GM06990 (cell line): ENCODE measurements around the gene MAP1B.

Source experiments
- DNase-seq: peaks from one replicate; pipeline ENCODE4 v3.0.0-alpha.2; 2011; ENCODE audit not compliant: insufficient read length; ENCODE audit errors: extremely low read depth
- H3K27me3 ChIP-seq: replicated peaks from 2 replicates; pipeline ENCODE4 v1.6.0; 2011; ENCODE audit warnings: low read length; ENCODE audit not compliant: control insufficient read depth, insufficient read depth
- H3K36me3 ChIP-seq: 2 replicates; pipeline ENCODE4 v1.5.1; 2011; ENCODE audit warnings: low read length; ENCODE audit not compliant: control insufficient read depth, insufficient read depth
- H3K4me3 ChIP-seq: replicated peaks from 2 replicates; pipeline ENCODE4 v1.5.1; 2011; ENCODE audit warnings: low read depth, mild to moderate bottlenecking, control low read depth, low read length
- CTCF ChIP-seq: IDR thresholded peaks from 2 replicates; pipeline ENCODE4 v1.5.1; 2011; ENCODE audit warnings: low read length, control low read depth, mild to moderate bottlenecking, inconsistent platforms; ENCODE audit not compliant: insufficient read depth, poor library complexity, severe bottlenecking

The MAP1B gene

GRCh38 chr5:72066705-72067107, 40.6 kb upstream of the MAP1B start:
- no peak for DNase-seq
- H3K36me3 ChIP-seq, result no peaks in the 10 kb centered on the region
- H3K27me3 ChIP-seq, result no peaks in the 10 kb centered on the region
- no peak overlapping the region for H3K4me3 ChIP-seq
- TF ChIP-seq CTCF, result no peak

DNA sequence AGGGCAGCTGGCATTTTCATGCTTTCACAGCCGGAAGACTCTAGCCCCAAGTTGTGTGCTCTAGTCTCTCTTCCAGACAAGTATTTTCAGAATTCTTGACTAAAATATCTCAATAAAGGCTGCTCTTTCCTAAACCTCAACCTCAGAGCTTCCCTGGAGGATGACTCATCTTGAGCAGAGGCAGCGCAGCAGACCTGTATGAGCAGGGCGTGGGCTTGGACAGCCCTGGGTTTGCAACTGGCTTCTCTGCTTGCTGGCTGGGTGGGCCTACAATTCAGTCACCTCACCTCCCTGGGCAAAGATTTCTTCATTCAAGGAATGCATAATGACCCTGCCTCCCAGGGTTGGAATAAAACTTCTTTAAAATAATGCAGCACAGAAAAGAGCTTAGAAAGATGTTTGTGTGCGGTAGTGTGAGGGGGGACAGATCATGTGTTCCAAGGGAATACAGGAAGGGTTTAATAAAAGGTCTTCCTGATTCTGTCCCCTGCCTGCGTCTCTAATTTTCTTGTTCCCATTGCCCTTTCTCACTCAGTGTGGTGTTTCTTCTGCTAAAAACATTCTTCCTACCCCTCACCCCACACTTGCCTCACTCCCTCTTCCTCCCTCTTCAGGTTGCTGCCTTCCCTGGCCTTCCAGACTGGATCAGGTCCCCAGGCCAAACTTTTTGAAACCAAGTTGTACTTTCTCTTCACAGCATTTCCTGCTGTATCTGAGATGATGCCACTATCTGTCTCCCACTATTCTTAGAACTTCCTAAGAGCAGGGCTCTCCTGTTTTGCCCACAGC, 39.4 kb upstream of the MAP1B start:
- Histone ChIP-seq H3K4me3 (no peak overlapping the region), H3K36me3 (no peaks in the 10 kb centered on the region), H3K27me3 (no peaks in the 10 kb centered on the region)
- TF ChIP-seq CTCF, result no peak
- DNase-seq, result no peak

GRCh38 chr5:72070529-72070928, 36.7 kb upstream of the MAP1B start:
- Histone ChIP-seq H3K27me3 (no peaks in the 10 kb centered on the region), H3K36me3 (no peaks in the 10 kb centered on the region), H3K4me3 (no peak overlapping the region)
- no peak for TF ChIP-seq CTCF
- no peak for DNase-seq

GRCh38 chr5:72071906-72072305, 35.4 kb upstream of the MAP1B start:
- TF ChIP-seq CTCF, result no peak
- Histone ChIP-seq H3K36me3 (no peaks in the 10 kb centered on the region), H3K4me3 (no peak overlapping the region), H3K27me3 (no peaks in the 10 kb centered on the region)
- no peak for DNase-seq

DNA sequence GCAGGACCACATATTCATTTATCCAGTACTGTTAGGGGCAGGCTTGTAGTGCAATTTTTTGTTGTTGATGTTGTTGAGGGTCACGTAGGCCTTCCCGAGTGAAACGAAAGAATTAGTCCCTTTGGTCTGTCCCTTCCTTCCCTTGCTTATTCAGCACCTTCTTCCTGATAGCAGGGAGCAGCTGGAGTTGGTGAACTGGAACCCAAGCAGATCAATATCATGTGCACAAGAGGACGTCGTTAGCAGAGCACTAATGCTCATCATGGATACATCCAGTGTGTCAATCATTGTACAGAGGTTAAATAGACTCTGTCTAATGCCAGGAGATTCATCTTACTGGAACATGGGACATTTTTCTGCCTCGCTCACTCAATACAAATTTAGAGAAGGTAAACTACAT, 33.0 kb upstream of the MAP1B start:
- no peaks in the 10 kb centered on the region for H3K27me3 ChIP-seq
- H3K4me3 ChIP-seq, result no peak overlapping the region
- TF ChIP-seq CTCF, result no peak
- no peaks in the 10 kb centered on the region for H3K36me3 ChIP-seq
- DNase-seq, result no peak

DNA sequence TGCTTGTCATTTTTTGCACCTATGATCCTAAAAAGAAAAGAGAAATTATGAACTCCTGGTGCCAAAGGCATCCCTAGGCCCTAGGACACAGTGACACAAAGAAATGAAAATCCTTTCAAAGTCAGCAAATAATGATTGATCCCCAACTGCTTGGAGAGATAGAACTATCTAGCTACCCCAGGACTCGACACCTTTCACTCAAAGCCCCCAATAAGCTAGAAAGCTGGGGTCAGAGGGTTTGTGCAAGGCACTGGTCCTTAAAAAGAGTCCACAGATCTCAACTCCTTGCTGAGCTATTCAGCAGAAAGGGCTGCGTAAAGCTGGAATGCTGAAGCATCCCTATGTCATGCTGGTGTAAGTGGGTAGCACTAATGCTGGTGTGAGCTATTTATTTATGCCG, 31.8 kb upstream of the MAP1B start:
- TF ChIP-seq CTCF, result no peak
- no peaks in the 10 kb centered on the region for H3K27me3 ChIP-seq
- H3K36me3 ChIP-seq, result no peaks in the 10 kb centered on the region
- DNase-seq, result no peak
- no peak overlapping the region for H3K4me3 ChIP-seq
